ENCODE data around the gene DNAJC5.
"Not testable (repeated sequence)": the region's sequence is repeated elsewhere in the genome, so short reads cannot be mapped to it uniquely, and the experiment has no call there.

DNAJC5 gene

DNA sequence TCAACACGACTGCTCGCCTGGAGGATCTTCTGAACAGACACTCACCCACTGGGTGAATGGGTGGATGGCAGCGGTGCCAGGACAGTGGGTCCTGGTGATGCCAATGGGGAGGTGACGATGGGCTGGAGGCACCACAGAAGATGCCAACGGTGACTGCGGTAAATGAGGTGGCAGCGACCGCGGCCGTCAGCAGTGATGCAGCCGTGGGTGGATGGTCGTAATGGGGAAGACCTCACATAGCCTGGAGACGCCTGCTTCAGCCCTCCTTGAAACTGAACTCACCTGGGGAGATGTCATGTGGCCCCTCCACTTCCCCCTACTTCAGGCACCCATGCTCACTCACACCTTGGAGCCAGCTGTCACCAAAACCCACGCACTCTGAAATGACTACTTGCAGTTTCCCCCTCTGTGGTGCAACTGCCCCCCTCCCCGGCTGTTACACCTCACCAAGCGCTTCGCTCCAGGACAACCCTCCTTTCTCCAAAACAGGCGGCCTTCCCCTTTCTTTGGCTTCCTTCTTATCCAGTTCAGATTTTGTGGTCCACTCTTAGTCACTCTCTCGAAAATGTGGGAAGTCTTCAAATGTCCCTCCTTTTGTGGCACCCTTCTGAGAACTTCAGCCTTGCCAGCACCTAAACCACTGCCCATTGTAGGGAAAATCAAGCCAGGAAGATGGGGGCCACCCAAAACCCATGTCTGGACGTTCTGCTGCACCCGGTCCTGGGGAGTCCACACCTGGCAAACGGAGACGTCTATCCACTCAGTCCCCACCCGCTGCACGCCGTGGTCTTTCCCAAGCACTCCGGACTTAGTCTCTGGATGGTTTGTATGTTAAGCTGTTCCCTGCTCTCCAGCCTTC is 44.0 kb upstream of the DNAJC5 start:
- H3K4me3 ChIP-seq (replicated peaks; ENCODE audit: low read depth, low read length), result no peak overlapping the region
- TF ChIP-seq, protein P1, sequence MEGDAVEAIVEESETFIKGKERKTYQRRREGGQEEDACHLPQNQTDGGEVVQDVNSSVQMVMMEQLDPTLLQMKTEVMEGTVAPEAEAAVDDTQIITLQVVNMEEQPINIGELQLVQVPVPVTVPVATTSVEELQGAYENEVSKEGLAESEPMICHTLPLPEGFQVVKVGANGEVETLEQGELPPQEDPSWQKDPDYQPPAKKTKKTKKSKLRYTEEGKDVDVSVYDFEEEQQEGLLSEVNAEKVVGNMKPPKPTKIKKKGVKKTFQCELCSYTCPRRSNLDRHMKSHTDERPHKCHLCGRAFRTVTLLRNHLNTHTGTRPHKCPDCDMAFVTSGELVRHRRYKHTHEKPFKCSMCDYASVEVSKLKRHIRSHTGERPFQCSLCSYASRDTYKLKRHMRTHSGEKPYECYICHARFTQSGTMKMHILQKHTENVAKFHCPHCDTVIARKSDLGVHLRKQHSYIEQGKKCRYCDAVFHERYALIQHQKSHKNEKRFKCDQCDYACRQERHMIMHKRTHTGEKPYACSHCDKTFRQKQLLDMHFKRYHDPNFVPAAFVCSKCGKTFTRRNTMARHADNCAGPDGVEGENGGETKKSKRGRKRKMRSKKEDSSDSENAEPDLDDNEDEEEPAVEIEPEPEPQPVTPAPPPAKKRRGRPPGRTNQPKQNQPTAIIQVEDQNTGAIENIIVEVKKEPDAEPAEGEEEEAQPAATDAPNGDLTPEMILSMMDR (IDR thresholded peaks at IDR 0.05; ENCODE audit: low read length, missing control alignments), result no peak
- DNase-seq (ENCODE audit: low read depth), result no peak

DNA sequence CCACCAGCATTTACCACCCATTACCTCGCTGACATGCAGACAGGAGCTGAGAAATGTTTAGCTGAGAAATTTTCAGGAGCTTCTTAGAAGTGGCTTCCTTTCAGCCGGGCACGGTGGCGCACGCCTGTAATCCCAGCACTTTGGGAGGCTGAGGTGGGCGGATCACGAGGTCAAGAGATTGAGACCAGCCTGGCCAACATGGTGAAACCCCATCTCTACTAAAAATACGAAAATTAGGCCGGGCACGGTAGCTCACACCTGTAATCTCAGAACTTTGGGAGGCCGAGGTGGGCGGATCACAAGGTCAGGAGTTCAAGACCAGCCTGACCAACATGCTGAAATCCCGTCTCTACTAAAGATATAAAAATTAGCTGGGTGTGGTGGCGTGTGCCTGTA is 43.4 kb upstream of the DNAJC5 start:
- DNase-seq (ENCODE audit: low read depth); H3K4me3 ChIP-seq (replicated peaks; ENCODE audit: low read depth, low read length): not testable (repeated sequence)

DNA sequence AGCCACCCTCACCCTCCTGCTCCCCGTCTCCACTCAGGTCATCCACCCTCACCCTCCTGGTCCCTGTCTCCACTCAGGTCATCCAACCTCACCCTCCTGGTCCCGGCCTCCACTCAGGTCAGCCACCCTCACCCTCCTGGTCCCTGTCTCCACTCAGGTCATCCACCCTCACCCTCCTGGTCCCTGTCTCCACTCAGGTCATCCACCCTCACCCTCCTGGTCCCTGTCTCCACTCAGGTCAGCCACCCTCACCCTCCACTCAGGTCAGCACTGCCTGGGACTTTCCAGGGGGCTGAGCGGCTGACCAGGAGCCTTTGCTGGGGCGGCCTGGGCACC is 41.2 kb upstream of the DNAJC5 start:
- not testable (repeated sequence) for H3K4me3 ChIP-seq (replicated peaks; ENCODE audit: low read depth, low read length); DNase-seq (ENCODE audit: low read depth)

DNA sequence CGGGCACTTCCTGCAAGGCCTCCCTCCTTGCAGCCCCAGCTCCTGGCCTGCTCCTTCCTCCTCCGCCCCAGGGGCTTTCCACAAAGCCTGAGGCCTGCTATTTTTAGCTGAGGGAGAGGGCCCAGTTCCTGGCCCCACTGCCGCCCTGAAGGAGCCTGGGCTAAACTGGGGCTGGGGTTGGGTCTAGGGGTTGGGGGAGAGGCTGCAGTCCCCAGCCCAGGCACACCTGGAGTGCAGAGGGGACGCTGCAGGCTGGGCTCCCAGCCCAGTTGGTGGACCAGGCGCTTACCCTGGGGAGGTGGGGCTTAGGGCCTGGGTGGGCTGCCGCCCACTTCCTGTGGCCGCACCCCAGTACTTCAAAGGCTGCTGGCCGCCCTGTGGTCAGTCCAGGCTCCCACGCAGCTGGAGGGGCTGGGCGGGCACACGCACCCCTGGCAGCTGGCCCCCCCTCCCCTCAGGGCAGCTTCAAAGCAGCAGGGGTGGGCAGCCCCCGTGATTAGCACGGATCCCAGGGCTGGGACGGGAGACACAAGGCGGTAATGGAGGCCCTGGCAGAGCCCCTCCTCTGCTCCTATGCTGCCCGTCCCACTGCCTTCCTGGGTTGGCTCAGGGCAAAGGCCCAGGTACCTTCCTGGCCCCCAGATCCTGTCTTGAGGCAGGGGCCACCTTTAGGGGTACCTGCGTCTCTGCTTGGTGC is 40.7 kb upstream of the DNAJC5 start:
- DNase-seq (ENCODE audit: low read depth), result no peak
- TF ChIP-seq, protein P1 (IDR thresholded peaks at IDR 0.05; ENCODE audit: low read length, missing control alignments), result no peak
- no peak overlapping the region for H3K4me3 ChIP-seq (replicated peaks; ENCODE audit: low read depth, low read length)

DNA sequence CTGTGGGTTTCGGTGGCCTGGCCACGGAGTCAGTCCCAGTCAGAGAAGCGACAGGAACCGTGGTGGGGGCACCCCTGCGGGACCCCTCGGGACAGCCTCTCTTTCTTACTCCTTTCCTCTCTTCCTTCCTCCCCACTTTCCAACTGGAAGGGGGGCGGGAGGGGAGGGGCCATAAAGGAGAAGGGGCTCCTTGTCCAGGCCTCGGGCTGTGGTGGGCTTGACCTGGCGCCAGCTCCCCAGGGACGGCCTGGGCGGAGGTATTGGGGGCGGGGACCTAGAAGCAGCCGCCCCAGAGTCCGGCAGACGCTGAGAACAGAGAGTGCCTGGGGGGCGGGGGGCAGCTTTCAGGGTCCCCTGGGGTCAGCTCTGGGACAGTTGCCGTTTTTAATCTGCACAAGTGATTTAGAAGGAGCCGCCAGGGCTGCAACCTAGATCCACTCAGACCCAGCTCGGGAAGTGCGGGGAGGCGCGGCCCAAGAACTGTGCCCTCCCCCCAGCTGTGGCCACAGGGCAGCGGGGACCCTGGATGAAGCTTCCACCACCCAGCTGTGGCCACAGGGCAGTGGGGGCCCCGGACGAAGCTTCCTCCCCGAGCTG is 40.1 kb upstream of the DNAJC5 start:
- DNase-seq (ENCODE audit: low read depth), result no peak
- no peak overlapping the region for H3K4me3 ChIP-seq (replicated peaks; ENCODE audit: low read depth, low read length)
- TF ChIP-seq, protein P1 (IDR thresholded peaks at IDR 0.05; ENCODE audit: low read length, missing control alignments), result no peak

DNA sequence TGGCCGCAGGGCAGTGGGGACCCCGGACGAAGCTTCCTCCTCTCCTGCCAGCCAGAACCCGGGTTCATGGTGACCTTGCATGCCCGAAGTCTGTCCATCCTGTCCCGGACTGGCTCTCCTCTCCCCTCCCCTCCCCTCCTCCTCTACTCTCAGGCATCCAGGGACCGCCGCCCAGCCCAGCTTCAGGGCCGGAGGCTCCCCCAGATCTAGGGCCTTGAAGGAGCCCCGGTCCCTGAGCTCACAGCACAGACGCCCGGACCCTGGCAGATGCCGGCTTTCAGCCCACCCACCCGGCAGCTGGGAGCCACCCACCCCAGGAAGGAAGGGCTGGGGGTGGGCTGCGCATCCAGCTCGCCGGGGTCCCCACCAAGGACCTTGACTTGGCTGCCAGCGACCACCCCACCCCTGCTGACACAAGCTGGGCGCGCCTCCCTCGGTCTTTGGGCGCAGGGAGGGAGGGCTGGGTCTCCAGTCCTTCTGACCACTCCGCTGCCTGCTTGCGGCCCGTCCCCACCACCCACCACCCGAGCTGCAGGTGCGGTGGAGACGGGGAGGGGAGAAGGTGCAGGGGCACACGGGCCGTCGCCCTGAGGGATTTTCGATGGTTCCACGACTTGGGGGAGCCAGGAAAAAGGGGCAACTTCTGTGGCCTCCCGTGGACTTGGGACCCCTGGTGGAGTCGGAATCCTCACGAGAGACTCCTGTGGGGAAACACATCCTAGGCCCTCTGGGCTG is 39.4 kb upstream of the DNAJC5 start:
- no peak for DNase-seq (ENCODE audit: low read depth)
- no peak overlapping the region for H3K4me3 ChIP-seq (replicated peaks; ENCODE audit: low read depth, low read length)
- TF ChIP-seq, protein P1 (IDR thresholded peaks at IDR 0.05; ENCODE audit: low read length, missing control alignments), result no peak

DNA sequence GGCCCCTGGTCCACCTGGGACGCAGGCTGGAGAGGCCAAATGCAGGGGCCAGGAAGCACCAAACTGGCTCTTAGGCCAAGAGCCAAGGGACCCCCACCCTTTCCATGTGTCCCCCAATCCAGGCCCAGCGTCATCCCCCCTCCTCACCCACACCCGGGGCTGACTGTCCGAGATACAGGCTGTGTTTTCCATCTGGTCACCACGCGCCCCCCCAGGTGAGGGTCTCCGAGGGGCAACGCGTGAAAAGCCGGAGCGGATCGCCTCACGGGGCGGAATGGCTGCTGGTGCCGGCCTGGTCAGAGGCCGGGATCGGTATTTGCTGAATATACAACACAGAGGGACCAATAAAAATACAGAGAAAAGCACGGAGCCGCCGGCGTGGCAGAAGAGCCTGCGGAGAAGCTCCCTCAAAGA is 38.8 kb upstream of the DNAJC5 start:
- TF ChIP-seq, protein P1 (IDR thresholded peaks at IDR 0.05; ENCODE audit: low read length, missing control alignments), result no peak
- no peak for DNase-seq (ENCODE audit: low read depth)
- no peak overlapping the region for H3K4me3 ChIP-seq (replicated peaks; ENCODE audit: low read depth, low read length)

All from fibroblast of pulmonary artery (primary cell).